GM18499 (cell line): ENCODE data around the gene SP100.
A peak's percentile ranks its signal among the peaks of the same experiment; 100 is the strongest.
"Not testable (repeated sequence)": the region's sequence is repeated elsewhere in the genome, so short reads cannot be mapped to it uniquely, and the experiment has no call there.

ENCODE experiments used
- ATAC-seq: cut with Tn5 transposase; IDR thresholded peaks from one replicate; pipeline ENCODE4 v1.9.1; 2021; ENCODE audit warnings: moderate number of reproducible peaks; ENCODE audit not compliant: insufficient read depth, unreplicated experiment

Gene SP100

DNA sequence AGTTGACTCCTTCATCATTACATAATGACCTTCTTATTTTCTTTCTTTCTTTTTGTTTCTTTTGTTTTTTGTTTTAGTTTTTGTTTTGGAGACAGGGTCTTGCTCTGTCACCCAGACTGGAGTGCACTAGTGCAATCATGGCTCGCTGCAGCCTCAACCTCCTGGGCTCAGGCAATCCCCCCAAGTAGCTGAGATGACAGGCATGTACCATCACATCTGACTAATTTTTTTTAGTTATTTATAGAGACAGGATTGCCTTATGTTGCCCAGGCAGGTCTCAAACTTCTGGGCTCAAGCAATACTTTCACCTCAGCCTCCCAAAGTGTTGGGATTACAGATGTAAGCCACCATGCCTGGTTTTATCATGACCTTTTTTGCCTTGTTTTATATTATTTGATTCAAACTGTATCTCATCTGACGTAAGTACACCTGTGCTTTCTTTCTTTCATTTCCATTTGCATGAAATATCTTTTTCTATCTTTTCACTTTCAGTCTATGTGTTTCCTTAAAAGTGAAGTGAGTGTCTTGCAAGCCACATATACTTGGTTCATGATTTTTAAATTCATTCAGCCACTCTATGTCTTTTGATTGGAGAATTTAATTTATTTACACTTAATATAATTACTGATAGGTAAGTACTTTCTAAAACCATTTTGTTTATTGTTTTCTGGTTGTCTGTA lies 39.1 kb downstream of the SP100 start:
- no peak for ATAC-seq

DNA sequence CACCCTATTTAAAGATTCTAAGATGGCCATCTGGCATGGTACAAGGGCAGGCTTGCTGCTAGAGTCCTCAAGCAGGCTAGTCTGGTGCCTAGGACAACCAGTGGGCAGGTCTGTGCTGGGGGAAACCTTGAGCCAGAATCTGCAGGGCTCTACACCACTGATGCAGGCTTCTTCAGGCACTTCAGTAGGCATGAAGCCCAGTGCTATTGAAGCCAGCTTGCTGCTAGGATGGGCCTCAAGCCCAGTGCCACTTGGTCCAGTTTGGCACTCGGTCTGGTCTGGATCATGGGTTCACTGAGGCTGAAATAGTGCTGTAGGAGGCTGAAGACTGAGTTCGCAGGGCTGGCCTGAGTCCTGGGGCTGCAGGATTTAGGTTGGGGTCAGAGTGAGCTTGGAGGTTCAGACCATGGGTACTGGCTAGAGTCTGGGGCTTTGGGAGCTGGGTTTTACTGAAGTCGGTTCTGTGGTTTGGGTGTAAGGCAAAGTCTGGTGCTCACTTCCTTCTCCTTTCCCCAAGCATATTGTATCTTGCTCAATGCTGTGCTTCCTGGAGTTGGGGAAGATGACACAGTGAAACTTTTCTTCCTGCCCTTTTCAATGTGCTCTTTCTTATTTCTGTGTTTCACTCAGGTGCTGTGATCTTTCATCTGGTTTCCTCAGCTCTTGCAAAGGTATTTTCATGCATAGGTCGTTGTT lies 41.2 kb downstream of the SP100 start:
- ATAC-seq, result no peak

DNA sequence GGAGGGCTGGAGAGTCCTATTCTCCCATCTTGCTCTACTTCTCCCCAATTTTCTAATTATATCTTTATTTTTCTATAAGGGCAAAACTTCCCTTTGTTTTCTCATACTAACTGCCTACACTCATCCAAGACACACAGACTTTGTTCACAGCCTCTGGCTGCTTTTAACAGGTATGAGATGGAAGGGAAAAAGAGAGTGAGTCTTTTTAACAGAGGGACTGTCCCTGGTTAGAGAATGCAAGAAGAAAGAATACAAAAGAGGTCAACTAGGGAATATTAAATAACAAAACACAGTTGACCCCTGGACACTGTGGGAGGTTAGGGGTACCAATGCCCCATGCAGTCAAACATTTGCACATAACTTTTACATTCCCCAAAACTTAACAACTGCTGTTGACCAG lies 41.8 kb downstream of the SP100 start:
- ATAC-seq, result no peak

DNA sequence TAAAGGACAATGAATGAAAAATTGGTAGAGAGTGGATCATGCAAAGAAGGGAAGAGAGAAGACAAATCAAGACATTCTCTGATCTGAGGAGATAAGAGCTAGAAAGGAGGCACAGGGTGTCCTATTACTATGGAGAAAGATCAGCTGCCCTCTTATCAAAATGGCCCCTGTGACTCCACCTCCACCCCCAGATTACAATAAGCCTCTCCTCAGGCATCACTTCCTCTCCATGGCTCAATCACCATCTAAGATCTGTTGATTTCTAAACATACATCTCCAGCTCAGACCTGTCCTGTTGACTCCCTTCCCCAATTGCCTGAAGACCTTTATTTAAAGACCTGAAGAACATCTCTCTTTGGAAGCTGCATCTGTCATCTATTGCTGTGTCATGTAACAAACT lies 43.2 kb downstream of the SP100 start:
- no peak for ATAC-seq

DNA sequence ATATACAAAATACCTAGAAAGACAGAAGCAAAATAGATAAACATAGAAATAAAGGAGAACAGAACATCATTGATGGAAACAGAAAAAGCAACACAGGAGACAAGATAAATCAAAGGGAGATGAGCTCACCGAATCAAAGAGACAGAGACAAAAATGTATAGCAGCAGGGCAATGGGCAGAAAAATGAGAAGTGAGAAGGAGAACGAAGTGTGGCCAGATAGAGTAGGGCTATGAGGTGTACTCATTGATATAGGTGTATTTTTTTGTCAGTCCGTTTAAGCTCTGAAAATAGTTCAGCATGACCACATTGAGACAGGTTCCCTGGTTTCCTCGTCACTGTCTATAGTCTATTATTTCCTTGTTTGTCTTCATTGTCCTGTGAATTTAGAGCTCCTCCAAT lies 55.1 kb downstream of the SP100 start:
- peak; percentile 49 for ATAC-seq

DNA sequence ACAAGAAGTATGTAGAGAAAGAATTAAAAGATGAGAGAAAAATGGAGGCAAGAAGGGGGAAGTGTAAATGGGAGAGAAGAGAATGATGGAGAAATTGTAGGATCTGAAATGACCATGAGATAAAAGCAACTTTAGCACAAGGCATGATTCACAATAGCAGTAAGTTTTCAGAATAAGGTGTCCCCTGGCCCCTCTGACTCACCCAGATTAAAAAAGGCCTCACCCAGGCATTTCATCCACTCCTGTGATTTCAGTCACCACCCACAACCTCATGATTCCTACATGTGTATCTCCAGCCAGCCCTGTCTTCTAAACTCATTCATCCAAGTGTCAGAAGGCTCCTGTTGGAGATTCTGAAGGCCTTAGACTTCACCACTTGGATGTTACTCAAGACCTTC lies 56.6 kb downstream of the SP100 start:
- ATAC-seq, result no peak

DNA sequence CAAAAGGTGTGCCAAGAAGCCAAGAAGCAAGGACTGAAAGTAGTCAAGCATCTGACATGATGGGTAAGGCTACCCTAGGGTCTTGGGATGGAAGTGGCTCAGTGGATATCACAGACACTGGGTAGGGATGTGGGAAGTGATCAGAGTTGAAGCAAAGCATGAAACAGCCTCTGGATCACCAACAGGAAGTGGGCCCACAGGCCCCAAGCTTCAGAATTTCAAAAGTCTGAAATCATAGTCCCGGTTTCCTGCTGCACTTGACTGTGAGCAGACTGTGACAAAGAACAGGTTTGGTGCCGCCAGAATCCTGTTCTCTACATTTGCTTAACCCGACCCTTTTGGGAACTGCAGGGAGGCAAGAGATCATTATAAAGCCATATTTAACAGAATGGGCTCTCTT lies 57.4 kb downstream of the SP100 start:
- no peak for ATAC-seq

DNA sequence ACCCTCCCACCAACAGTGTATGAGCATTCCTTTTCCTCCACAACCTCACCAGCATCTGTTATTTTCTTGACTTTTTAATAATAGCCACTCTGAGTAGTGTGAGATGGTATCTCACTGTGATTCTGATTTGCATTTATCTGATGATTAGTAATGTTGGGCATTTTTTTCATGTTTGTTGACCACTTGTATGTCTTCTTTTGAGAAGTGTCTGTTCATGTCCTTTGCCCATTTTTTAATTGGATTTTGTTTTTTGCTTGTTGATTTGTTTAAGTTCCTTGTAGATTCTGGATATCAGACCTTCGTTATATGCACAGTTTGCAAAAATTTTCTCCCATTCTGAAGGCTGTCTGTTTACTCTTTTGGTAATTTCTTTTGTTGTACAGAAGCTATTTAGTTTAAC lies 59.1 kb downstream of the SP100 start:
- ATAC-seq, result no peak

DNA sequence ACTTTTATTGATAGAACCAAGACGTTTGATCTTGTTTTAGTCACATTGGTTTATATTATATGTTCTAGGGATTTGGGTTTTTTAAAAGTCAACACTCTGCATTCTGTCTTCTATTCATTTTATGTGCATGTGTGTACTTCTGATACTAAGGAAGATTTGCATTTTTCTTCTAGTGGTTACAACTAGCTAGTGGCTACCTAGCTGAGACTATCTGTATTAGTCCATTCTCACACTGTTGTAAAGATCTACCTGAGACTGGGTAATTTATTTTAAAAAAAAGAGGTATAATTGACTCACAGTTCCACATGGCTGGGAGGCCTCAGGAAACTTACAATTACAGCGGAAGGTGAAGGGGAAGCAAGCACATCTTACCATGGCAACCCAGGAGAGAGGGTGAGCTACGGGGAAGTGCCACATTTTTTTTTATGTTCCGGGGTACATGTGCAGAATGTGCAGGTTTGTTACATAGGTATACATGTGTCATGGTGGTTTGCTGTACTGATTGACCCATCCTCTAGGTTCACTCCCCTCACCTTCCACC lies 69.9 kb downstream of the SP100 start:
- no peak for ATAC-seq

DNA sequence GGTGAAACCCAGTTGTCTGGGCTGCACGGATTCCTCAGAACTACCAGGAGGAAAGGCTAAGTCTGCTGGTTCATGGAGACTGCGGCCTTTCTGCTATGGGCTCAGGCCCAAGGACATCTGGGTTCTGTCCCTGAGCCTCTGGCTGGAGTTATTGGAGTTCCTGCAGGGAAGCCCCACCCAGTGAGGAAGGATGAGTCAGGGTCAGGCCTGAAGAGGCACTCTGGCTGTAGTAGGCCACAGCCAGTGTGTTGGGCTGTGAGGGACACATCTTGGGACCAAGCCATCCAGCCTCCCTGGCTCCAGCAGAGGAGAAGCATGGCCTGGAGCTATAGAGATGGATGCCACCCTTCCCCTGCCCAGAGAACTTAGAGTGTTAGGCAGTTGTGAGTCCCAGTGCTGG lies 75.2 kb downstream of the SP100 start:
- ATAC-seq, result not testable (repeated sequence)

DNA sequence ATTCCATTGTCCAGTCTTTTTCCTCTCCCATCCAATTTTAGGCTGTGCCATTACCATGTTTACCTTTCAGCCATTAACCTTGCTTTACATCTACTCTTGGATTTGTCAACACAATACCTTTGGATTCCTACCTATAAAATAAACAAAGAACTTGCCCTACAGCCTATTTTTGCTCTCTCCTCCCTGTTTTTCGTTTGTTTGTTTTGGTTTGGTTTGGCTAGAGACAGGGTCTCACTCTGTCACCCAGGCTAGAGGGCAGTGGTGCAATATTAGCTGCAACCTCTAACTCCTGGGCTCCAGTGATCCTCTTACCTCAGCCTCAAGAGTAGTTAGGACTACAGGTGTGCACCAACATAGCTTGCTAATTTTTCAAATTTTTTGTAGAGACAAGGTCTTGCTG lies 76.1 kb downstream of the SP100 start:
- no peak for ATAC-seq

DNA sequence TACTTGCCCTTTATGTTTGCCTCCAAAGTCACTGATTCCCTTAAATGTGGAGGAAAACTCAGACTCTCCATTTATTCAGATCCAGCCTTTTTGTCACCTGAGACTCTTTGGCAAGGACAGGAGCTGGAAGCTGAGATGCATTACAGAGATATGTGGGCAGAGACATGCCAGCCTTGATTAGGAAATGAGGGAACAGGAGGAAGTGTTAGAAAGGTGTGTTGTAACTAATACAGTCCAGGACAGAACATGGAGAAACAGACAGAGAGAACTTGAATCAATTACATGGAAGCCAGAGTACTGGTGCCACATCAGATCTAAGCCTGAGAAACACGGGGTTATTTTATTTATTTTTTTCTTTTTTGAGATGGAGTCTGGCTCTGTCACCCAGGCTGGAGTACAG lies 79.0 kb downstream of the SP100 start:
- no peak for ATAC-seq

DNA sequence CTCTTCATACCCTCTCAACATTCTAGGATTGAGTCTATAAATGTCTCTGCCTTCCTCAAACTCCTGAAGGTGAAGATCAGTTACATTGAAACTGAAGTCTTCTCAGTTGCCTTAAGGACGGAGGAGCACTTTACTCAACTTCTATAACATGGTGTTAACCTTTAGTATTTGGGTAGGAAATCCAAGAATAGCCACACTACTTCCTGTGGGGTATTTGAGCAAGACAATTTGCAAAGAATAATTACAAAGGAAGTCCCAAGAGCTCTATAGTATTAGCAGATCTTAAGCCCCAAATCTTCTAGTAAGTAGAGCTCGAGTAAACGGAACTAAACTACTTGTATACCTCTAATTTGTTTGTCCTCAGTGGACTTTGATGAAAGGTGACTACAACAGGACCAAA lies 80.9 kb downstream of the SP100 start:
- no peak for ATAC-seq

DNA sequence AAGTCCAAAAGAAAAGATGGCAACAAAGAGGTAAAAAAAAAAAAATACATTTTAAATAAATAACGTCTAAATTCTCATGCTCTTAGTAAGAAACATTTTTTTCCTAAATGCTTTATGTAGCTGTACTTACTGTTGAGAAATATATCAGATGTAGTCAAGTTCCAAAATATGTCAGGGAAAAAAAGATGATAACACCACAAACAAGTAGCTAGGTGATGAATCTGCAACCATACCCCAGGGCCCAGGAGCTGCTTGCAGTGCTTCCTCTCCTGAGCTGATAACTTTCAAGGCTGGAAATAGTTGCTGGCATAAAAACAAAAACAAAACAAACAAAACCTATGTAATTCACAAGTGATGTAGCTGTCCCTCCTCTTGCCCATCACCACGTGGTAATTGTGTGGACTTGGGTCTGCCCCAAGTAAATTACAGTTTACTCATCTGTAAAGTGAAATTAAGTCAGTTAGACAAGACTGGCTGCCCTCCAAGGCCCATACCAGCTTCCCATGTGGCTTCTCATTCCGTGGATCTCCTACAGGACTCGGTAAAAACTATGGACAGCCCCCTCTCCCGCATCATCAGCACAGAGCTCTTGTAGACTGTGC lies 82.6 kb downstream of the SP100 start:
- ATAC-seq, result no peak

DNA sequence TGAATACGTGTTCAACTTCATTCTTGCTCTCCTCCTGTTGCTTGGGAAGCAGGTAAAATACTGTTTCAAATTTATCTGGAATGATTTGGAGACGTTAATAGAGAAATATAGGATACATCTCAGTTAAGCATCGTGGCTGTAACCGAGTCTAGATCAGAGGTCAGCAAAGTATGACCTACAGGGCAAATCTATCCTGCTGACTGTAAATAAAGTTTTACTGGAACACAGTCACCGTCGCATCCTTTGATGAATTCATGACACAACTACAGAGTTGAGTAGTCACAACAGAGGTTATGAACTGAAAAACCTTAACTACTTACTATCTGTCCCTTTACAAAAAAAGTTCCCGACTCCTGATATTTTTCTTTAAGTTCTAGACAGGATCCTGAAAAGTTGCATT lies 86.6 kb downstream of the SP100 start:
- ATAC-seq, result no peak

DNA sequence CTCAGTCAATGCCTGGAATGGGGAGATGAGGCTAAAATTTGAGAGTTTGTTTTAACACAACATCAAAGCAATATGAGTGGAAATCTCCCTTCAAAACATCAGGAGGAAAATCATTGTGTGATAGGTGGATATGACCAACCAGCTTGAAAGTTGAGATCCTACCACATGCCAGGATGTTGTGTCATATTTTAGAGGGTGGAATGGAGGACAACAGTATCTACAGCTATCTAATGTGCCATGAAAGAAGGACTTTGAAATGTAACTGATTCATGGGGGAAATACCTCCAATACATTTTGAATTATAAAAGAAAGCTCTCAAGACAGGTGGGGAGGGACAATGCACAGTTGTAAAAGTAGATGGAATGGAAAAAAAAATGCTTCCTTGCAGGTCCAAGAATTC lies 87.8 kb downstream of the SP100 start:
- ATAC-seq, result no peak

DNA sequence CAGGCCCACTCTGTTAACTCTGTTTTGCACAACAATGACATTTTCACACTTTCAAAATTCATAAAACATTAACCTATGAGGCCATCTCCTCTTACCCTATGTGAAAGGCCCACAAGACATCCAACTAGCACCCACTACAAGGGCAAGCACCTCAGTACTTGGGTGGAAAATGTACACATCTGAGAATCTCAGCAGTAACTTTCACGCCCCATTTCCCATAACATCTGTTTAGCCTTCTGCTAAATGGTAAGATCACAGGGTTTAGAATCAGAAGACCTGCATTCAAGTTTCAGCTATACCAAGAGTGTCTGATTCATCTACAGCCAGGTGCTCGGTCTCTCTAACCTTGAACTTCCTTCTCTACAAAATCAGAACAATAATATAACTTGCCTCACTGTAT lies 89.2 kb downstream of the SP100 start:
- ATAC-seq, result peak; percentile 80

DNA sequence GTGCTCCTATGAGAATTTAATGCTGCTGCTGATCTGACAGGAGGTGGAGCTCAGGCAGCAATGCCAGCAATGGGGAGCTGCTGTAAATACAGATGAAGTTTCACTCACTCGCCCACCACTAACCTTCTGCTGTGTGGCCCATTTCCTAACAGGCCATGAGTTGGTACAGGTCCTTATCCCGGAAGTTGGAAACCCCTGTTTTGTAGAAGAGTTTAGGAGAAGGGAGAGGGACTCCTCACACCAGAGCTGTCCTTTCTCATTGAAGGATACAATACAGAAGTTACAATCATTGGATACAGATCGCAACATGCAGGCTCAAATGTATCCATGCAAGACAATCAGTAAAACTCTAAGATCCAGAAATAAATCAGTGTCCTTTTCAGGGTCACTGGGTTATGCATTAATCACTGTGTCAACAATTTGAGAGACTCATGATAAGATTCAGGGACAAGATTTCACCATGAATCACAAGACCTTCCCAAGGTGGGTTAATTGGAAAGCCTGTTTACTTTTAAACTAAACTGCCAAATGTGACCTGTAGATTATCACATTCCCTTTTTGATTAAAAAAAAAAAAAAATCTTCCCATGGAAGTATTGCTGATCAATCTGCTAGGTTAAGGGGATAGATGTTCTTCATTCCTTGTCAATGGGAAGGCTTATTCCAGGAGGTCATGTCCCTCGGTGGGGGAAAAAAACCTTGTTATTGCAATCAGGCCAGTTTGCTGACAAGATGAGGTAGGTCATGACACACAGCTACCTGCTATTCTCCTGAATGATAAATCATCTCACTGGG lies 97.2 kb downstream of the SP100 start:
- ATAC-seq, result no peak

DNA sequence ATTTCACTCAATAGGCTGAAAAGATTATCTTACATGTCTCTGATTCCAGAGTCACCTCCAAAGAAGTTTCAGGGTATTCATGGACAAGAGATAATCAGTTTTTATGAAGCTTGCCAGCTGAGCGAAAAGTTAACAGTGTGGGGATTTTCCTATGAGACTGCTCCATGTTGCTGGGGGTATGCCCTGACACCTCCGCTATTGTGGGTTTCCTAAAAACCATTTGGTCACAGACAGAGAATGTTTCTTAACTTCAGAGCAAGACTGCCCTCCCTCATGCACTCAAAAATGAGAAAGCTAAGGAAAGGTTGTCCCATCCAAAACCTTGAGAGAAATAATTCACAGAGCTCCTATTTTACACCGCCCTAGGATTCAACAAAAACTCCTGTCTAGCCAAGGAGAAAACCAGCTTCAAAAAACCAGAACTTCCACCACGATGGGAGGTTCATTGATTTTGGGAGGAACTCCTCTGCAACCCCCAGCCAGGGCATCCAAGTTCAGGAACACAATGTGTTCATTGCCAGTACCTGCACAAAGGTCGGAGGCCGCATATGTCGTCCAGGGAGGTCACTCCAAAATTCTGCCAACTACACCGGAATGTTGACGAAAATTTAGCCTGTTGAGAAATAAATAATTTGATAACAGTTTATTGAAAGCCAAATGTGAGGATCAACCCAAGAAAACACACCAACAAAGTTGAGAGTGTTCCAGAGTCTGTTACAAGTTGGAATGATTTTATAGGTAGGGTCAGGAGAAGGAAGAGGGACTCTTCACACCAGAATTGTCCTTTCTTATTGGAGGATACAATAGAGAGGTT lies 104.3 kb downstream of the SP100 start:
- no peak for ATAC-seq

DNA sequence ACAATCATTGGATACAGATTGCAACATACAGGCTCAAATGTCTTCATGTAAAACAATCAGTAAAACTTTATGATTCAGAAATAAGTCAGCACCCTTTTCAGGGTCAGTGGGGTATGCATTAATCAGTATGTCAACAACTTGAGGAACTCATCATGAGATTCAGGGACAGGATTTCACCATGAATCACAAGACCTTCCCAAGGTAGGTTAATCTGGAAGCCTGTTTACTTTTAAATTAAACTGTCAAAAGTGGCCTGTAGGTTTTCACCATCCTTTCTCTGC lies 104.8 kb downstream of the SP100 start:
- ATAC-seq, result no peak
